HepG2 (cell line): ENCODE data around the gene PPP4R2. TPM values are rescaled to one million over a fixed set of nuclear protein-coding genes. Genes with fewer than 3 reads are reported as not detected.
A peak's percentile ranks its signal among the peaks of the same experiment; 100 is the strongest.

ENCODE experiments used
- CBX5 ChIP-seq: sonication (generic); formaldehyde crosslinking; IDR thresholded peaks from 2 replicates; pipeline ENCODE4 v1.4.0; 2020; ENCODE audit warnings: missing genetic modification reagents, borderline replicate concordance
- DMAP1 ChIP-seq: IDR thresholded peaks from 2 replicates; pipeline ENCODE4 v1.6.1; 2016
- ESRRA ChIP-seq: sonication (generic); formaldehyde crosslinking; IDR thresholded peaks from 2 replicates; pipeline ENCODE4 v1.5.1; 2020; ENCODE audit warnings: mild to moderate bottlenecking, low read depth, missing genetic modification reagents
- GATA4 ChIP-seq: sonication (generic); IDR thresholded peaks from 2 replicates; pipeline ENCODE4 v1.6.1; 2016; ENCODE audit warnings: antibody characterized with exemption, low read depth, borderline replicate concordance
- HCFC1 ChIP-seq: fragments of 150-350 bp; IDR thresholded peaks from 2 replicates; pipeline ENCODE4 v1.6.1; 2014; ENCODE audit warnings: low read depth, low read length
- HDAC6 ChIP-seq: fragments of 200-600 bp; sonication (generic); IDR thresholded peaks from 2 replicates; pipeline ENCODE4 v1.7.0; 2017; ENCODE audit warnings: mild to moderate bottlenecking, antibody characterized with exemption, low read length, low read depth
- HNRNPUL1 ChIP-seq: fragments of 200-400 bp; formaldehyde crosslinking; IDR thresholded peaks from 2 replicates; pipeline ENCODE4 v1.6.1; 2017; ENCODE audit warnings: low read depth, mild to moderate bottlenecking, low read length, moderate library complexity
- HOXA7 ChIP-seq: sonication (generic); formaldehyde crosslinking; IDR thresholded peaks from 2 replicates; pipeline ENCODE4 v1.8.1; 2022; ENCODE audit warnings: mild to moderate bottlenecking, missing genetic modification reagents, moderate library complexity
- ISL2 ChIP-seq: sonication (generic); formaldehyde crosslinking; IDR thresholded peaks from 2 replicates; pipeline ENCODE4 v1.5.0; 2020; ENCODE audit warnings: missing genetic modification reagents
- MAFF ChIP-seq: IDR thresholded peaks from 2 replicates; pipeline ENCODE4 v1.6.1; 2011; ENCODE audit warnings: low read depth, low read length, improper control_type of control experiment
- MBD4 ChIP-seq: IDR thresholded peaks from 2 replicates; pipeline ENCODE4 v1.6.1; 2012; ENCODE audit warnings: low read length, inconsistent platforms, borderline replicate concordance
- MIER3 ChIP-seq: IDR thresholded peaks from 2 replicates; pipeline ENCODE4 v1.6.1; 2016; ENCODE audit warnings: missing compliant biosample characterization, borderline replicate concordance
- PTBP1 ChIP-seq: fragments of 200-400 bp; formaldehyde crosslinking; IDR thresholded peaks from 2 replicates; pipeline ENCODE4 v1.6.1; 2018; ENCODE audit warnings: low read length, low read depth; ENCODE audit not compliant: poor library complexity, severe bottlenecking
- SP2 ChIP-seq: sonication (generic); formaldehyde crosslinking; IDR thresholded peaks from 2 replicates; pipeline ENCODE4 v1.5.1; 2020; ENCODE audit warnings: mild to moderate bottlenecking, missing genetic modification reagents
- U2AF2 ChIP-seq: fragments of 200-400 bp; formaldehyde crosslinking; IDR thresholded peaks from 2 replicates; pipeline ENCODE4 v1.6.1; 2017; ENCODE audit warnings: low read depth, mild to moderate bottlenecking, low read length
- ZFAT ChIP-seq: sonication (generic); formaldehyde crosslinking; conservative IDR thresholded peaks from 2 replicates; pipeline ENCODE4 v1.8.1; 2023; ENCODE audit warnings: missing genetic modification reagents, inconsistent platforms
- ZFP41 ChIP-seq: sonication (generic); formaldehyde crosslinking; IDR thresholded peaks from 2 replicates; pipeline ENCODE4 v1.4.0; 2020; ENCODE audit warnings: mild to moderate bottlenecking, missing genetic modification reagents, borderline replicate concordance
- ZFYVE20 ChIP-seq: sonication (generic); formaldehyde crosslinking; IDR thresholded peaks from 2 replicates; pipeline ENCODE4 v1.8.0; 2023; ENCODE audit warnings: low read depth, mild to moderate bottlenecking, moderate library complexity, missing genetic modification reagents, borderline replicate concordance
- ZMYM3 ChIP-seq: sonication (generic); formaldehyde crosslinking; IDR thresholded peaks from 2 replicates; pipeline ENCODE4 v1.5.1; 2020; ENCODE audit warnings: mild to moderate bottlenecking, missing genetic modification reagents
- ZNF230 ChIP-seq: sonication (generic); formaldehyde crosslinking; IDR thresholded peaks from 2 replicates; pipeline ENCODE4 v1.4.0; 2020; ENCODE audit warnings: mild to moderate bottlenecking, missing genetic modification reagents
- ZNF251 ChIP-seq: sonication (generic); formaldehyde crosslinking; IDR thresholded peaks from 2 replicates; pipeline ENCODE4 v1.9.0; 2021; ENCODE audit warnings: mild to moderate bottlenecking, missing genetic modification reagents
- ZNF30 ChIP-seq: sonication (generic); formaldehyde crosslinking; IDR thresholded peaks from 2 replicates; pipeline ENCODE4 v1.5.0; 2020; ENCODE audit warnings: mild to moderate bottlenecking, missing genetic modification reagents
- ZNF660 ChIP-seq: sonication (generic); formaldehyde crosslinking; IDR thresholded peaks from 2 replicates; pipeline ENCODE4 v1.5.1; 2020; ENCODE audit warnings: mild to moderate bottlenecking, low read depth, missing genetic modification reagents, borderline replicate concordance
- ZZZ3 ChIP-seq: sonication (generic); formaldehyde crosslinking; IDR thresholded peaks from 2 replicates; pipeline ENCODE4 v1.4.0; 2020; ENCODE audit warnings: missing genetic modification reagents, mild to moderate bottlenecking, borderline replicate concordance
- polyA plus RNA-seq, 8 experiments: library from polyadenylated mRNA; depleted of rRNA in 3 of 8; stranded (reverse) in 7 of 8; unstranded in 1 of 8; fragments of >200 nt; fragmentation: Illumina TruSeq in 4 of 8; extraction: Trizol in 4 of 8; gene quantifications; 2 replicates each; pipeline versions ENCODE4 v1.2.1 to v1.2.3, GENCODE V29; 2011 to 2016; ENCODE audit warnings: low read depth in 4 of 8, missing spikeins in 1 of 8, mixed read lengths in 1 of 8; ENCODE audit not compliant: insufficient read depth in 1 of 8
- total RNA-seq, 5 experiments: library from RNA; depleted of rRNA; stranded (reverse); fragments of >200 nt; fragmentation: Illumina TruSeq; extraction: Trizol; gene quantifications; 2 replicates each; pipeline ENCODE4 v1.2.3, GENCODE V29; 2016; ENCODE audit warnings: low read depth in 1 of 5
- TF ChIP-seq, protein P1 (sequence below): sonication (generic); formaldehyde crosslinking; IDR thresholded peaks from 2 replicates; pipeline ENCODE4 v1.4.0; 2020; ENCODE audit warnings: missing genetic modification reagents, borderline replicate concordance
- TF ChIP-seq, protein P2 (sequence below): sonication (generic); formaldehyde crosslinking; conservative IDR thresholded peaks from 2 replicates; pipeline ENCODE4 v1.4.0; 2020; ENCODE audit warnings: missing genetic modification reagents

PPP4R2 gene
- total and polyA plus RNA-seq, 2 of the 13 experiments (the other 11 are each of a cell fraction or from before 2014, with no cell fraction given), result 22.3 to 161 TPM

DNA sequence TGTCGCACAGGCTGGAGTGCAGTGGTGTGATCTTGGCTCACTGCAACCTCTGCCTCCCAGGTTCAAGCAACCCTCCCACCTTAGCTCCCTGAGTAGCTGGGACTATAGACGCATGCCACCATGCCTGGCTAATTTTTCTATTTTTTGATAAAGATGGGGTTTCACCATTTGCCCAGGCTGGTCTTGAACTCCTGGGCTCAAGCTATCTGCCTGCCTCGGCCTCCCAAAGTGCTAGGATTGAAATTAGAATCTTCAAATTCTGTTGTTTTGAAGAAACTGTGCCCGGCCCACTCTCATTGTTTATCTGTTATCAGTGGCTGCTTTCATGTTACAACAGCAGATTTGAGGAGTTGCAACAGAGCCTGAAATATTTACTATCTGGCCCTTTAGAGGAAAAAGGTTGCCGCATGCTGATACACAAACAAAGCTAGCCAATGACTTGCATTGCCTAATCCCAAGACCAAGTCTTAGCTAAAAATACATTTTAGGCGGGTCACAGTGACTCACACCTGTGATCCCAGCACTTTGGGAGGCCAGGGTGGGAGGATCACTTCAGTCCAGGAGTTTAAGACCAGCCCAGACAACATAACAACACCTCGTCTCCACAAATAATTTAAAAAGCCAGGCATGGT is 43.2 kb upstream of the PPP4R2 start (continued):
- TF ChIP-seq, protein P1, sequence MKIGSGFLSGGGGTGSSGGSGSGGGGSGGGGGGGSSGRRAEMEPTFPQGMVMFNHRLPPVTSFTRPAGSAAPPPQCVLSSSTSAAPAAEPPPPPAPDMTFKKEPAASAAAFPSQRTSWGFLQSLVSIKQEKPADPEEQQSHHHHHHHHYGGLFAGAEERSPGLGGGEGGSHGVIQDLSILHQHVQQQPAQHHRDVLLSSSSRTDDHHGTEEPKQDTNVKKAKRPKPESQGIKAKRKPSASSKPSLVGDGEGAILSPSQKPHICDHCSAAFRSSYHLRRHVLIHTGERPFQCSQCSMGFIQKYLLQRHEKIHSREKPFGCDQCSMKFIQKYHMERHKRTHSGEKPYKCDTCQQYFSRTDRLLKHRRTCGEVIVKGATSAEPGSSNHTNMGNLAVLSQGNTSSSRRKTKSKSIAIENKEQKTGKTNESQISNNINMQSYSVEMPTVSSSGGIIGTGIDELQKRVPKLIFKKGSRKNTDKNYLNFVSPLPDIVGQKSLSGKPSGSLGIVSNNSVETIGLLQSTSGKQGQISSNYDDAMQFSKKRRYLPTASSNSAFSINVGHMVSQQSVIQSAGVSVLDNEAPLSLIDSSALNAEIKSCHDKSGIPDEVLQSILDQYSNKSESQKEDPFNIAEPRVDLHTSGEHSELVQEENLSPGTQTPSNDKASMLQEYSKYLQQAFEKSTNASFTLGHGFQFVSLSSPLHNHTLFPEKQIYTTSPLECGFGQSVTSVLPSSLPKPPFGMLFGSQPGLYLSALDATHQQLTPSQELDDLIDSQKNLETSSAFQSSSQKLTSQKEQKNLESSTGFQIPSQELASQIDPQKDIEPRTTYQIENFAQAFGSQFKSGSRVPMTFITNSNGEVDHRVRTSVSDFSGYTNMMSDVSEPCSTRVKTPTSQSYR, result no peak
- TF ChIP-seq ZMYM3 (CRISPR knock-in tag), result peak; percentile 88
- TF ChIP-seq U2AF2, result no peak
- TF ChIP-seq ZZZ3 (CRISPR knock-in tag), result no peak
- TF ChIP-seq GATA4, result peak; percentile 94
- TF ChIP-seq ZNF230 (CRISPR knock-in tag), result 0 out of 2 replicates have a peak, but pooled peaks have one; percentile 8
- TF ChIP-seq, protein P2, sequence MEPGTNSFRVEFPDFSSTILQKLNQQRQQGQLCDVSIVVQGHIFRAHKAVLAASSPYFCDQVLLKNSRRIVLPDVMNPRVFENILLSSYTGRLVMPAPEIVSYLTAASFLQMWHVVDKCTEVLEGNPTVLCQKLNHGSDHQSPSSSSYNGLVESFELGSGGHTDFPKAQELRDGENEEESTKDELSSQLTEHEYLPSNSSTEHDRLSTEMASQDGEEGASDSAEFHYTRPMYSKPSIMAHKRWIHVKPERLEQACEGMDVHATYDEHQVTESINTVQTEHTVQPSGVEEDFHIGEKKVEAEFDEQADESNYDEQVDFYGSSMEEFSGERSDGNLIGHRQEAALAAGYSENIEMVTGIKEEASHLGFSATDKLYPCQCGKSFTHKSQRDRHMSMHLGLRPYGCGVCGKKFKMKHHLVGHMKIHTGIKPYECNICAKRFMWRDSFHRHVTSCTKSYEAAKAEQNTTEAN (CRISPR knock-in tag), result peak; percentile 93
- no peak for TF ChIP-seq PTBP1
- no peak for TF ChIP-seq ZFAT
- peak; percentile 74; the same call in 1 of the 2 replicates for TF ChIP-seq MIER3 (CRISPR knock-in tag)
- TF ChIP-seq HOXA7 (CRISPR knock-in tag), result no peak
- no peak for TF ChIP-seq ZNF251 (CRISPR knock-in tag)
- no peak for TF ChIP-seq HDAC6
- TF ChIP-seq ZNF30 (CRISPR knock-in tag), result no peak
- TF ChIP-seq ZFP41 (CRISPR knock-in tag), result no peak
- no peak for TF ChIP-seq SP2 (CRISPR knock-in tag)
- no peak; the same call in 1 of the 2 replicates for TF ChIP-seq CBX5 (CRISPR knock-in tag)
- peak; percentile 95 for TF ChIP-seq ISL2 (CRISPR knock-in tag)
- no peak for TF ChIP-seq ZFYVE20
- no peak for TF ChIP-seq HCFC1
- TF ChIP-seq ZNF660, result no peak
- TF ChIP-seq DMAP1, result no peak; the same call in 1 of the 2 replicates
- no peak for TF ChIP-seq HNRNPUL1
- 0 out of 2 replicates have a peak, but pooled peaks have one; percentile 71 for TF ChIP-seq MBD4
- no peak for TF ChIP-seq ESRRA (CRISPR knock-in tag)
- TF ChIP-seq MAFF, result no peak
